ENCODE measurements around the gene PLCB2. TPM values are rescaled to one million over a fixed set of nuclear protein-coding genes. Genes with fewer than 3 reads are reported as not detected.

The PLCB2 gene
- total RNA-seq, 2 donors from 2014 or later, result 90.4 to 91.8 TPM

DNA sequence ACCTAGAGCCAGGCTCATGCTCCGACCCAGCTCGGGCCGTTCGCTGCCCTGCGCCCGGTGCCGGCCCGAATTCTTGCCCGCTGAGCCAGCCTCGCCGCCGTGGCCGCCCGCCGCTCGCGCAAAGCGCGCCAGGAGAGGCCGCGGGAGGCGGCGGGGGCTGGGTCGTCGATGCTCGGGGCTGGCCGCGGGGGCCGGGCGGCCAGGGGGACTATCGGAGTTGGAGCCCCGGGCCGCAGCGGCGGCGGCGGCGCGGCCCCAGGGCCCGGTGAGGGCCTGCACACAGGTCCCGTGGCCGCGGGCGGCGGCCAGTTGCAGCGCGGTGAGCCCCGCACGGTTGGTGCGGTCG, 26.0 kb downstream of the PLCB2 start:
- H3K27ac Mint-ChIP-seq, result no peak overlapping the region
- DNase-seq, result no peak
- H3K4me1 Mint-ChIP-seq (ENCODE audit: low read depth), result no peaks in the 10 kb centered on the region

DNA sequence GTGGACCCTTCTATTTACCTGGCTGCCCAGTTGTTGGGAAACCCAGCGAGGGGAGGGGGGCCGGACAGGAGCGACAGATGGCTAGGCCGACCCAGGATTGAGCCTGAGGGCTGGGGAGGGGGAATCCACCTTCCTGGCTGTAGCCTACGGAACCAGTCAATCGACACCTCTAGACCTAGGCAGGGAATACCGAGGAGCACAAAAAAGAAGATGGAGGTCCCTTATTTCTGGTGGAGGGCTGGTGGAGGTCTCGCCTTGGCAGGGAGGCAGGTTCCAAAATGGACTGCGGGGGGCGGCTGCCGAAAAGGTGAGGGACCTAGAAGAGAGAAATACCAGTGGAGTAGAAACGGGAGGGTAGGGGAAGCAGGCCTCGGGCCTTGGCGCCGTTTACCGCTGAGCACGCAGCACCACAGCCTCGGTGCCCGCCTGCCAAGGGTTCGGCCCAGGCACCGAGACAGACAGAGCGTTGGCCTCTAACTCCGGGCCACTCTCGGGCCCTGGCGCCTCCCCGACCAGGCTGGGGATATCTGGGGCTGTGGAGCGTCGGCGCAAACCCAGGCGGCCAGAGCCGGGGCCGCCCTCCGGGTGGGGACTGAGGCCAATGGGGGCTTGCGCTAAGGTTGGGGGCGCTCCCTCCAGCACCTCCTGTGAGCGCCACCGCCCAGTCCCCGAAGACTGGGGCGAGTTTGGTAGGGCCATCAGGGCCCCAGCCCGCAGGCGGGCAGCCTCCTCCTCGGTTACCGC, 26.5 kb downstream of the PLCB2 start:
- peaks cover 51% of the 10 kb centered on the region for H3K27me3 Mint-ChIP-seq (ENCODE audit: low read depth)
- no peaks in the 10 kb centered on the region for H3K36me3 Mint-ChIP-seq (ENCODE audit: insufficient read depth in 2 of 2)
- peak overlapping the region; percentile 52 to 63 for H3K4me3 Mint-ChIP-seq
- no peak overlapping the region for H3K27ac Mint-ChIP-seq
- DNase-seq (no peak), ATAC-seq (replicated peaks in 1 of 2) (no peak)
- no peaks in the 10 kb centered on the region for H3K9me3 Mint-ChIP-seq
- no peaks in the 10 kb centered on the region for H3K4me1 Mint-ChIP-seq (ENCODE audit: low read depth)

More for the DNA sequence above, 26.0 kb downstream of the PLCB2 start:
- no peak for ATAC-seq (replicated peaks in 1 of 2)
- peaks cover 45% of the 10 kb centered on the region for H3K27me3 Mint-ChIP-seq (ENCODE audit: low read depth)
- peak overlapping the region in 1 of 2 donors; percentile 77 for H3K4me3 Mint-ChIP-seq
- no peaks in the 10 kb centered on the region for H3K36me3 Mint-ChIP-seq (ENCODE audit: insufficient read depth in 2 of 2)
- no peaks in the 10 kb centered on the region for H3K9me3 Mint-ChIP-seq

DNA sequence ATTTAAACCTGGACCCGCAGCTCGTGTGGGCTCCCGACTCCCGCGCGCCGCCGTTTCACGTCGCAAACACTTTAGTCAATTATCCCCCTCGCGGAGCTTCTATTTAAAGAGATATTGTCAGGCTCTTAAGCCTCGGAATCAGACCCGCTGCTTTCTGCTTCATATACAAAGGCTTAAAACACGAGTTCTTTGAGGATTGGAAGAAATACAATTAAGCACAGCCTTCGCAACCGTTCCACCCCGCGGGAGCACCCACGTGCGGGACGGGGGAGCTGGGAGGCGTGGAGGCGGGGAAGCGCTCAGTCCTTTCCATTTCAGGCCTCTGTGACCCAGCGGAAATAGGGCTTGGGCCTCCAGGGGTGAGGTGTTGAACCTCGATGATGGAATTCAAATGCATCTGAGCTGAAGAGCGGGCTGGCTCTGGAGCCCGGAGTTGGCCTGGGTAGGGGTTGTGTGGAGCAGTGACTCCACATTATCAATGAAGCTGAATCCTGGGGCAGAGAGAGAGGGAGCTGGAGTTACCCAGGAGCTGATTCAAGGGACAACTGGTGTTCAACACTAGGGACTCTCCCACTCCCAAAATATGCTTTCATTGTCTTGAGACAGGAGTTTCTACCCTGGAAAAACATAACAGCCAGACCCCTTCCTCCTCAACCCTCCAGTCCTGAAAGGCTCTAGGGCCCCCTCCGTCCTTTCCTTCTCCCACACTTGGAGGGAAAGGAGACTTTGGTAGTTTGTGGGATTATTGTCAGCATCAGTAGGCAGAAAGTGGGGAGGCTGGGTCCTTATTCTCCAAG, 27.3 kb downstream of the PLCB2 start:
- Mint-ChIP-seq H3K27ac (no peak overlapping the region), H3K36me3 (ENCODE audit: insufficient read depth in 2 of 2) (no peaks in the 10 kb centered on the region), H3K9me3 (no peaks in the 10 kb centered on the region), H3K27me3 (ENCODE audit: low read depth) (peaks cover 52% of the 10 kb centered on the region), H3K4me3 (peak overlapping the region; percentile 52 to 63), H3K4me1 (ENCODE audit: low read depth) (no peaks in the 10 kb centered on the region)
- DNase-seq (no peak), ATAC-seq (replicated peaks in 1 of 2) (no peak)

DNA sequence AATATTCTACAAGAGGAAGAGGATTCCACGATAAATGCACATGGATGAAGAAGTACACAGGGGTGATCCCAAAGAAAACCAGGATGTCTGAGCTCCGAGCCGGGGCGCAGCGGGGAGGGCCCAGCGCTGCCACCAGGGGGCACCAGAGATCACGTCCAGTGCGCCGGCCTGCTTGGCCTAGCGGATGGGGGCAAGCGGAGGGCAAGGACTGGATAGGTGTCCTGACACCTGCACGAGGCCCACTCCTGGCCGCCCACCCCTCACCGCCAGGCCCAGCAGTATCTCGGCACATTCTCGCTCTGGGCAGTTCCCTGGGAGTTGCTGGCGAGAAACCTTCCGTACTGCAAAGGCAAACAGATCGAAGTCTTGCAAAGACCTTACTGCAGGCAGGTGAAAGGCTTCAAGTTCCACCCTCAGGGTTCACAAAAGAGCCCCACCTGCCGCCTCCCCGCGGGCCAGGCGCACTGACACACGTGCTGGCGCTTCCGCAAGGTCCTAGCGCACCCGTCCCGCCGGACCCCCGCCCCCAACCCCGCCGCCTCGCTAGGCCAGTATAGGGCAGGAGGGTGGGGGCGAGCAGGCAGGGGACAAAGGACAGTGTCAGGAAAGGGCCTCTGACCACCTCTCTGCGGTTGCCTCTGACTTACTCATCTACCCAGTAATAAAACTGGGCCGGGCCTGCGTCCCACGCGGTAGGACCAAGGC, 28.1 kb downstream of the PLCB2 start:
- H3K4me3 Mint-ChIP-seq, result no peak overlapping the region
- H3K4me1 Mint-ChIP-seq (ENCODE audit: low read depth), result peaks cover 3% of the 10 kb centered on the region
- ATAC-seq (replicated peaks in 1 of 2) (peak; percentile 48 to 51), DNase-seq (peak; percentile 73 to 87)
- no peaks in the 10 kb centered on the region for H3K9me3 Mint-ChIP-seq
- H3K36me3 Mint-ChIP-seq (ENCODE audit: insufficient read depth in 2 of 2), result no peaks in the 10 kb centered on the region
- H3K27ac Mint-ChIP-seq, result no peak overlapping the region
- H3K27me3 Mint-ChIP-seq (ENCODE audit: low read depth), result peaks cover 52% of the 10 kb centered on the region

DNA sequence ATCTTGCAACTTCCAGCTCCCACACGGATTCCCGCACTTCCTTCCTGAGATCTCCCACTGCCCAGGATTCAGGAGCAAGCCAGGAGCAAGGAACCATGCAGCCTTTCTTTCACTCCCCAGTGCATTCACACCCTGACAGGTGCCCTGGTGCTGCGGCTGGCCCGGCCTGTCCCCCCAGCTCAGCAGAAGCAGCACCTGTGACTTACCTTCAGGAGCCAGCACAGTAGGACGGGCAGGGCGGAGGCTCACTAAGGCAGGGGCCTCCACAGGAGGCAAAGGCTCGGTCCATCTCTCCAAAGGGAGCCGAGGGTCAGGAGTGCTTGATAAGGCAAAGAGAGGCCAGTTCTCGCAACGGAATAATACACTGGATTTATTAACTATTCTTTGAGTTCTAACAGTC, 29.7 kb downstream of the PLCB2 start:
- H3K27ac Mint-ChIP-seq, result no peak overlapping the region
- H3K27me3 Mint-ChIP-seq (ENCODE audit: low read depth), result peaks cover 45% of the 10 kb centered on the region
- H3K4me3 Mint-ChIP-seq, result no peak overlapping the region
- H3K4me1 Mint-ChIP-seq (ENCODE audit: low read depth), result peaks cover 7% of the 10 kb centered on the region
- no peaks in the 10 kb centered on the region for H3K36me3 Mint-ChIP-seq (ENCODE audit: insufficient read depth in 2 of 2)
- no peaks in the 10 kb centered on the region for H3K9me3 Mint-ChIP-seq
- no peak for DNase-seq
- no peak for ATAC-seq (replicated peaks in 1 of 2)

DNA sequence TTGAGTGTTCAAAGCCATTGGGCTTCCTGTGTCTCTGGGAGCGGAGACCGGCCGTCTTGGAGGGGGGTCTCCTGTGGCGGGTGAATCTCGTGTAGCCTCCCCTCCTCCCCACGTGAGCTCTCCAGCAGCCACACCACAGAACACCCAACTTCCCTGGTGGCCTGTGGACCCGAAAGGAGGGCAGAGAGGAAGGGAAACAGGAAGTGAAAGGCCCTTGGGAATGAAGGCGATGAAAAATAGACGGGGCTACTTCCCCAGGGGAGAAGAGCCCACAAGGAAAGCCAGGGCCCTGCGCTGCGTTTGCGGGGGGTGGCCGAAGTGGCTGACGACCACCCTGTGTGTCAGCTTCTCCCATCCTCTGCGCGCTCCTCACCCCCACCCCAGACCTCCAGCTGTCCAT, 30.3 kb downstream of the PLCB2 start:
- no peaks in the 10 kb centered on the region for H3K36me3 Mint-ChIP-seq (ENCODE audit: insufficient read depth in 2 of 2)
- H3K9me3 Mint-ChIP-seq, result no peaks in the 10 kb centered on the region
- no peak overlapping the region for H3K27ac Mint-ChIP-seq
- peaks cover 45% of the 10 kb centered on the region for H3K27me3 Mint-ChIP-seq (ENCODE audit: low read depth)
- peaks cover 7% of the 10 kb centered on the region for H3K4me1 Mint-ChIP-seq (ENCODE audit: low read depth)
- DNase-seq (no peak), ATAC-seq (replicated peaks in 1 of 2) (no peak)
- H3K4me3 Mint-ChIP-seq, result no peak overlapping the region

DNA sequence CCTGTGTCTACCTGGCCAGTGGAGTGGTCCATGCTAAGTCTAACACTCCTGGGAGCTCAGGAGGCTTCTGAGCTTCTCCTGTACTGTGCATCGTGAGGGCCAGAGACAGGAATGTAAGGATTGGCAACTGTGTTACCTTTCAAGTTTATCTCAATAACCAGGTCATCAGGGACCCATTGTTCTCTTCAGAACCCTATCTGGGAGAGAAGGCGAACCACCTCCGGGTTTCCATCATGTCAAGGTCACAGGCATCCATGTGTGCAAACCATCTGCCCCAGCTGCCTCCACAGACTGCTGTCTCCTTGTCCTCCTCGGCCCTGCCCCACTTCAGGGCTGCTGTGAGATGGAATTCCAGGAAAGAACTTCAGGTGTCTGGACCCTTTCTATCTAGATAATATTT, 30.8 kb downstream of the PLCB2 start:
- Mint-ChIP-seq H3K4me3 (no peak overlapping the region), H3K27ac (no peak overlapping the region), H3K4me1 (ENCODE audit: low read depth) (peaks cover 7% of the 10 kb centered on the region)

DNA sequence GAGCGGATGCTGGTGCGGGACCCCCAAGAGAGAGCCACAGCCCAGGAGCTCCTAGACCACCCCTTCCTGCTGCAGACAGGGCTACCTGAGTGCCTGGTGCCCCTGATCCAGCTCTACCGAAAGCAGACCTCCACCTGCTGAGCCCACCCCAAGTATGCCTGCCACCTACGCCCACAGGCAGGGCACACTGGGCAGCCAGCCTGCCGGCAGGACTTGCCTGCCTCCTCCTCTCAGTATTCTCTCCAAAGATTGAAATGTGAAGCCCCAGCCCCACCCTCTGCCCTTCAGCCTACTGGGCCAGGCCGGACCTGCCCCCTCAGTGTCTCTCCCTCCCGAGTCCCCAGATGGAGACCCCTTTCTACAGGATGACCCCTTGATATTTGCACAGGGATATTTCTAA, 31.8 kb downstream of the PLCB2 start:
- no peak overlapping the region for H3K4me3 Mint-ChIP-seq
- no peak overlapping the region for H3K27ac Mint-ChIP-seq
- peaks cover 7% of the 10 kb centered on the region for H3K4me1 Mint-ChIP-seq (ENCODE audit: low read depth)
- ATAC-seq (replicated peaks in 1 of 2) (no peak), DNase-seq (no peak)
- H3K27me3 Mint-ChIP-seq (ENCODE audit: low read depth), result peaks cover 42% of the 10 kb centered on the region
- no peaks in the 10 kb centered on the region for H3K9me3 Mint-ChIP-seq
- H3K36me3 Mint-ChIP-seq (ENCODE audit: insufficient read depth in 2 of 2), result no peaks in the 10 kb centered on the region

More for the DNA sequence above, 30.8 kb downstream of the PLCB2 start:
- Mint-ChIP-seq H3K36me3 (ENCODE audit: insufficient read depth in 2 of 2) (no peaks in the 10 kb centered on the region), H3K27me3 (ENCODE audit: low read depth) (peaks cover 45% of the 10 kb centered on the region), H3K9me3 (no peaks in the 10 kb centered on the region)
- ATAC-seq (replicated peaks in 1 of 2), result no peak
- no peak for DNase-seq

DNA sequence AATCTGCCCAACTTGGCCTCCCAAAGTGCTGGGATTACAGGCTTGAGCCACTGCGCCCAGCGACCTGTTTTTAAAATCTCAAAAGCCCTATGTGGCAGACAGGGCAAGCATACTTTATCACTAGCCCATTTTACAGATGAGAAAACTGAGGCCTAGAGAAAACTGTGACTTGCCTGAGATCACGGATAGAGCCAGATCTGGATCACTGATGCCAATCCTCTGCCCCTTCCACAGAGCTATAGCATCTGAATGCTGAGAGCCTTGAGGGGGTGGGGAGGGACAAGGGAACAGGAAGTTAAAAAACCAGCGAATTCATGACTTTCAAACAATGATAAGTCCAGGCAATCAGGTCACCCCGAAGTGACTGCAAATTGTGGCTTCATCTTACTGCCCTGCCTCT, 32.2 kb downstream of the PLCB2 start:
- peaks cover 37% of the 10 kb centered on the region for H3K27me3 Mint-ChIP-seq (ENCODE audit: low read depth)
- peaks cover 7% of the 10 kb centered on the region for H3K4me1 Mint-ChIP-seq (ENCODE audit: low read depth)
- H3K27ac Mint-ChIP-seq, result no peak overlapping the region
- DNase-seq (no peak), ATAC-seq (replicated peaks in 1 of 2) (no peak)
- H3K4me3 Mint-ChIP-seq, result no peak overlapping the region
- no peaks in the 10 kb centered on the region for H3K9me3 Mint-ChIP-seq
- H3K36me3 Mint-ChIP-seq (ENCODE audit: insufficient read depth in 2 of 2), result no peaks in the 10 kb centered on the region

DNA sequence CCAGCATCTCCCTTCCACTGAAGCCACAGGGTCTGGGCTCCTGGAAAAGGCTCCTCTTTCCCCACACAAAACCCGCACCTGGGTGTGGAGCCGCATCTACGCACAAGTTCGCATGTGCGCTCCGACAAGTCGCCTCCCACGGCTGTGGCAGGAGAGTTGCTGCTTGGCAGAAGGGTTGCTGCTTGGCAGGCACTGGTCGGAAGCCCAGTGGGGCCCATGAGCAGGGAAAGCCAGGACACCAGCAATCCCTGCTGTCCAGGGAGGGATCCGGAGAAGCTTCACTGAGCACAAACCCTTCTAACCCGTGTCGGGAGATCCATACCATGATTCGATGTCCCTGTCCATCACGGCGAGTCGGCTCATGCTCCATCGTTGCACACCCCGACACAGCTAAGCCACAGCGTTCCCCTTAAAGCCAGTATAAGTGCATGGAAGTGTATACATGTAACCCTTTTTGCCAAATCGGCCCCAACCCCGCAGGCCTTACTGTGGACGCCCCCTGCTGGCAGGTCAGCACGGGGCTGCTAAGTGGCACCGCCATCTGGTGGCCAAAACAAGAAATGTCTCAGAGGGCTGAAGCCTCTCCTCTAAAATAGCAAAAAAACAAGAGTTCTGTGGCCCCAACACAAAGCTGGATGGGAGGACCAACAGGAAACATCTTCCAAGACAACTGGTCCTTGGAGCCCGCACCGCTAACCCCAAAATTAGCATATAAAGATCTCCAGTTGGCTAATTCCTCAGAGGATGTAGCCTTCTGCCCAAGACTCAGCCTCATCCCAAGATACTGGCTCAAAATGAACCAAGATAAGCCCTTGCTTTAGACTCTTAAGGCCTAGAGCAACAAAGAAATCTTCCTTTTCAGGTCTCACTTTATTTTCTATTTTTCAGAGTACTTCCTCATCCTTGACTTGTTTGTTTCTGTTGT, 33.1 kb downstream of the PLCB2 start:
- Mint-ChIP-seq H3K9me3 (no peaks in the 10 kb centered on the region), H3K27me3 (ENCODE audit: low read depth) (peaks cover 35% of the 10 kb centered on the region), H3K4me1 (ENCODE audit: low read depth) (peaks cover 7% of the 10 kb centered on the region), H3K36me3 (ENCODE audit: insufficient read depth in 2 of 2) (no peaks in the 10 kb centered on the region), H3K27ac (peak overlapping the region; percentile 2), H3K4me3 (no peak overlapping the region)
- peak; percentile 87 to 92 for DNase-seq
- ATAC-seq (replicated peaks in 1 of 2), result peak; percentile 64 to 70

DNA sequence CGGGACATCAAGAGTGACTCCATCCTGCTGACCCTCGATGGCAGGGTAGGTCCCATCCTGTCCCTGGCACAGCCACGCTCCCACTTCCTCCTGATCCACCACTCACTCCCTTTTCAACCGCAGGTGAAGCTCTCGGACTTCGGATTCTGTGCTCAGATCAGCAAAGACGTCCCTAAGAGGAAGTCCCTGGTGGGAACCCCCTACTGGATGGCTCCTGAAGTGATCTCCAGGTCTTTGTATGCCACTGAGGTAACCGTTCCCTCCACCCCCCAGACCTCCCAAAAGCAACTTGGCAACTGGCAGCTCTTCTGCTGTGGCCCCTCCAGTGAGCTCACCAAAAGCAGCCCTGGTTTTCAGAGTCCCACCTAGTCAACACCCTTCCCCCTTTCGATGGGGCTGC, 34.3 kb downstream of the PLCB2 start:
- no peaks in the 10 kb centered on the region for H3K9me3 Mint-ChIP-seq
- H3K4me3 Mint-ChIP-seq, result no peak overlapping the region
- H3K27ac Mint-ChIP-seq, result no peak overlapping the region
- H3K4me1 Mint-ChIP-seq (ENCODE audit: low read depth), result peaks cover 7% of the 10 kb centered on the region
- H3K36me3 Mint-ChIP-seq (ENCODE audit: insufficient read depth in 2 of 2), result no peaks in the 10 kb centered on the region
- no peak for DNase-seq
- ATAC-seq (replicated peaks in 1 of 2), result no peak
- peaks cover 23% of the 10 kb centered on the region for H3K27me3 Mint-ChIP-seq (ENCODE audit: low read depth)

DNA sequence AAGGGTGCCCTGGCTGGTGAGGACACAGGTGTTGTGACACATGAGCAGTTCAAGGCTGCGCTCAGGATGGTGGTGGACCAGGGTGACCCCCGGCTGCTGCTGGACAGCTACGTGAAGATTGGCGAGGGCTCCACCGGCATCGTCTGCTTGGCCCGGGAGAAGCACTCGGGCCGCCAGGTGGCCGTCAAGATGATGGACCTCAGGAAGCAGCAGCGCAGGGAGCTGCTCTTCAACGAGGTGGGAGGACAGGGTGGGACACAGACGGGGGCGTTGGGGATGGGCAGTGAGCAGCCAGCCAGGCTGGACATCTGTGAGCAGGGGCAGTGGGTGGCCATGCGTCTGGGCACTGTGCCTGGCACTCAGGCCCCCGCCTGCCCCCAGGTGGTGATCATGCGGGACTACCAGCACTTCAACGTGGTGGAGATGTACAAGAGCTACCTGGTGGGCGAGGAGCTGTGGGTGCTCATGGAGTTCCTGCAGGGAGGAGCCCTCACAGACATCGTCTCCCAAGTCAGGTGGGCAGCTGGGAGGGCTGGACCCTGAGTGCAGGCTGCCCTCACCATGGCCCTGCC, 35.2 kb downstream of the PLCB2 start:
- peaks cover 14% of the 10 kb centered on the region for H3K27me3 Mint-ChIP-seq (ENCODE audit: low read depth)
- H3K4me1 Mint-ChIP-seq (ENCODE audit: low read depth), result peaks cover 7% of the 10 kb centered on the region
- H3K27ac Mint-ChIP-seq, result no peak overlapping the region
- ATAC-seq (replicated peaks in 1 of 2) (no peak), DNase-seq (peak in 1 of 2 donors; percentile 26)
- H3K36me3 Mint-ChIP-seq (ENCODE audit: insufficient read depth in 2 of 2), result no peaks in the 10 kb centered on the region
- no peaks in the 10 kb centered on the region for H3K9me3 Mint-ChIP-seq
- H3K4me3 Mint-ChIP-seq, result no peak overlapping the region

All from activated T-cell treated with anti-CD3 and anti-CD28 coated beads, Interleukin-2, amount 50 U/mL, for 72 hours (primary cell).